OCI-LY3 (cell line): ENCODE data around the gene LMTK2.

Source experiments
- EZH2phosphoT487 ChIP-seq: fragments of 200-600 bp; shearing (Covaris generic); IDR thresholded peaks from 2 replicates; pipeline ENCODE4 v1.6.1; 2018; ENCODE audit warnings: antibody characterized with exemption, mixed run types, low read depth
- TF ChIP-seq, protein P1 (sequence below): fragments of 200-600, 300-600 bp; sonication (generic); IDR thresholded peaks from 2 replicates; pipeline ENCODE4 v1.5.1; 2014; ENCODE audit warnings: antibody characterized with exemption, low read length, low read depth

DNA sequence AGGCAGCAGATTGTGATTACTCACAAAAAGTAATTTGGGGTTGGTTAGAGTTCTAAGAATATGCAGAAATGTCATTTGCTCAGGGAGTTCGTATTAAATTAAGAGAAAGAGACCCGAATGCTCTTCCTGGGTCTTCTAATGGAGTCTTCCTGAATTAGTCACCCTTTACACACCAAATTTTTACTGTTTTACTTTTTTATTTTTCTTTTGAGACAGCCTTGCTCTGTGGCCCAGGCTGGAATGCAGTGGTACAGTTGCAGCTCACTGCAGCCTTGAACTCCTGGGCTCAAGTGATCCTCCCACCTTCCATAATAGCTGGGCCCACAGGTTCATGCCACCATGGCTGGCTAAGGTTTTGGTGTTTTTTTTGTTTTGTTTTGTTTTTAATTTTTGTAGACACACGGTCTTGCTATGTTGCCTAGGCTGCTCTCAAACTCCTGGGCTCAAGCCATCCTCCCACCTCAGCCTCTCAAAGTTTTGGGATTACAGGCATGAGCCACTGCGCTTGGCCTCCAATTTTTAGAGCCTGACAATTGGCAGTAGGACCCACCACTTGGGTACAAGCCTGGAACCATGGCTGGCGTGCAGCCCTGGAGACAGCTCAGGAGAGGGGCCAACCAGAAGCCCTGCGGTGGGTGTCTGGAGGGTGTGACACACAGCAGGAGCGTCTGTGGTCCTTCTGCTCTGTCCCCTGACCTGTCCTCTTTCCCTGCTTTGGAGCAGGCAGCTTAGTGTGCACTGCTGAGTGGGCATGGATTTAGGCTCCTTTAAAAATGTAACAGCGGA lies 88.2 kb downstream of the LMTK2 start:
- TF ChIP-seq, protein P1, sequence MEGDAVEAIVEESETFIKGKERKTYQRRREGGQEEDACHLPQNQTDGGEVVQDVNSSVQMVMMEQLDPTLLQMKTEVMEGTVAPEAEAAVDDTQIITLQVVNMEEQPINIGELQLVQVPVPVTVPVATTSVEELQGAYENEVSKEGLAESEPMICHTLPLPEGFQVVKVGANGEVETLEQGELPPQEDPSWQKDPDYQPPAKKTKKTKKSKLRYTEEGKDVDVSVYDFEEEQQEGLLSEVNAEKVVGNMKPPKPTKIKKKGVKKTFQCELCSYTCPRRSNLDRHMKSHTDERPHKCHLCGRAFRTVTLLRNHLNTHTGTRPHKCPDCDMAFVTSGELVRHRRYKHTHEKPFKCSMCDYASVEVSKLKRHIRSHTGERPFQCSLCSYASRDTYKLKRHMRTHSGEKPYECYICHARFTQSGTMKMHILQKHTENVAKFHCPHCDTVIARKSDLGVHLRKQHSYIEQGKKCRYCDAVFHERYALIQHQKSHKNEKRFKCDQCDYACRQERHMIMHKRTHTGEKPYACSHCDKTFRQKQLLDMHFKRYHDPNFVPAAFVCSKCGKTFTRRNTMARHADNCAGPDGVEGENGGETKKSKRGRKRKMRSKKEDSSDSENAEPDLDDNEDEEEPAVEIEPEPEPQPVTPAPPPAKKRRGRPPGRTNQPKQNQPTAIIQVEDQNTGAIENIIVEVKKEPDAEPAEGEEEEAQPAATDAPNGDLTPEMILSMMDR: no peak
- TF ChIP-seq EZH2phosphoT487: no peak
